Omental fat pad (tissue), 4 donors: ENCODE results near the gene PLEKHG2. TPM values are rescaled to one million over a fixed set of nuclear protein-coding genes. Genes with fewer than 3 reads are reported as not detected.

Experiments
- ATAC-seq: fragments of 150-250 bp; one replicate; pipeline ENCODE4 v1.9.1; 2016; ENCODE audit warnings: mild to moderate bottlenecking, moderate library complexity; ENCODE audit not compliant: low FRiP score
- DNase-seq: peaks from one replicate; pipeline ENCODE4 v3.0.0-alpha.2; 2019; ENCODE audit warnings: low spot score
- CTCF ChIP-seq, 3 donors: fragments of 450-650 bp; IDR thresholded peaks; one replicate each; pipeline ENCODE4 v1.5.1; 2016 to 2017; ENCODE audit warnings: antibody characterized with exemption in 3 of 3, mild to moderate bottlenecking in 3 of 3, moderate library complexity in 2 of 3
- small RNA-seq: library from RNA; depleted of rRNA; stranded (forward); fragments of <200 nt; gene quantifications from one replicate; pipeline ENCODE3, GENCODE V24; 2016
- total RNA-seq, 4 donors: library from RNA; depleted of rRNA; stranded (reverse); fragments of >200 nt; gene quantifications; one replicate each; pipeline ENCODE4 v1.1.0, GENCODE V29; 2016

PLEKHG2 gene
- total RNA-seq, 4 donors from 2014 or later = 16.5 to 35.3 (median 21.4) TPM

- ATAC-seq (no peak), DNase-seq (no peak)
- TF ChIP-seq CTCF (IDR thresholded peaks at IDR 0.05) = no peak
Measured at GRCh38 chr19:39472746-39473442, 60.4 kb downstream of the PLEKHG2 start.

- TF ChIP-seq CTCF (IDR thresholded peaks at IDR 0.05) = no peak
- ATAC-seq (no peak), DNase-seq (no peak)
Measured at GRCh38 chr19:39473443-39473960, 61.0 kb downstream of the PLEKHG2 start.

GRCh38 chr19:39474139-39474620, 61.7 kb downstream of the PLEKHG2 start:
- TF ChIP-seq CTCF (IDR thresholded peaks at IDR 0.05) = peak in 1 of 3 donors; percentile 17
- ATAC-seq = peak; percentile 46
- DNase-seq = peak; percentile 62

GRCh38 chr19:39475748-39476147, 63.3 kb downstream of the PLEKHG2 start:
- DNase-seq (no peak), ATAC-seq (no peak)
- no peak for TF ChIP-seq CTCF (IDR thresholded peaks at IDR 0.05)

Small RNAs within 50 kb of the gene (small RNA-seq; reads per million reads assigned to genes)
- gene MIR4530 (not detected), gene RN7SL566P (not detected)

Other genes starting within 250 kb of the PLEKHG2 start
- gene NCCRP1, start 215.7 kb upstream of the PLEKHG2 start, total RNA-seq = under 1 TPM in 1 of 4 donors, not detected in 3; 0.46 TPM
- not detected for gene SYCN, start 208.4 kb upstream of the PLEKHG2 start, total RNA-seq
- not detected for gene IFNL3, start 167.7 kb upstream of the PLEKHG2 start, total RNA-seq
- gene IFNL4, start 163.8 kb upstream of the PLEKHG2 start, total RNA-seq = not detected
- not detected for gene IFNL2, start 144.3 kb upstream of the PLEKHG2 start, total RNA-seq
- gene IFNL1, start 116.3 kb upstream of the PLEKHG2 start, total RNA-seq = not detected
- 1 to 10 TPM in 2 of 4 donors, under 1 TPM in 2; 0.63 to 1.4 (median 1.0) TPM for gene LRFN1, start 91.8 kb upstream of the PLEKHG2 start, total RNA-seq
- gene GMFG, start 76.6 kb upstream of the PLEKHG2 start, total RNA-seq = 100 to 1,000 TPM in 1 of 4 donors, 10 to 100 TPM in 3; 31.8 to 126 (median 55.5) TPM
- gene SAMD4B, start 70.2 kb upstream of the PLEKHG2 start, total RNA-seq = 10 to 100 TPM; 55.9 to 87.7 (median 73.2) TPM
- 10 to 100 TPM; 29.2 to 60.3 (median 53.3) TPM for gene PAF1, start 21.6 kb upstream of the PLEKHG2 start, total RNA-seq
- 10 to 100 TPM; 24.5 to 41.3 (median 32.5) TPM for gene MED29, start 21.3 kb upstream of the PLEKHG2 start, total RNA-seq
- 100 to 1,000 TPM; 323 to 827 (median 509) TPM for gene ZFP36, start 5.8 kb upstream of the PLEKHG2 start, total RNA-seq
- gene RPS16, start 23.3 kb downstream of the PLEKHG2 start, total RNA-seq = 1,000 to 10,000 TPM; 1,153 to 1,681 (median 1,338) TPM
- 100 to 1,000 TPM in 1 of 4 donors, 10 to 100 TPM in 3; 62.2 to 102 (median 73.3) TPM for gene SUPT5H, start 32.9 kb downstream of the PLEKHG2 start, total RNA-seq
- gene TIMM50, start 68.2 kb downstream of the PLEKHG2 start, total RNA-seq = 10 to 100 TPM; 36.4 to 65.7 (median 50.3) TPM
- under 1 TPM in 1 of 4 donors, not detected in 3; 0.24 TPM for gene DLL3, start 86.3 kb downstream of the PLEKHG2 start, total RNA-seq
- not detected for gene SELENOV, start 102.5 kb downstream of the PLEKHG2 start, total RNA-seq
- 1 to 10 TPM; 1.8 to 4.4 (median 2.3) TPM for gene EID2B, start 120.2 kb downstream of the PLEKHG2 start, total RNA-seq
- 10 to 100 TPM in 2 of 4 donors, 1 to 10 TPM in 2; 6.2 to 13.6 (median 9.6) TPM for gene EID2, start 127.5 kb downstream of the PLEKHG2 start, total RNA-seq
- not detected for gene LGALS13, start 189.9 kb downstream of the PLEKHG2 start, total RNA-seq
- not detected for gene LGALS16, start 243.2 kb downstream of the PLEKHG2 start, total RNA-seq